CD4-positive, alpha-beta T cell treated with Interleukin-17A for 1 hour (primary cell): ENCODE measurements around the gene PDE2A.
A peak's percentile ranks its signal among the peaks of the same experiment; 100 is the strongest.

Source experiments
- DNase-seq: peaks from one replicate; pipeline ENCODE4 v3.0.0-alpha.2; 2020

Gene PDE2A

DNA sequence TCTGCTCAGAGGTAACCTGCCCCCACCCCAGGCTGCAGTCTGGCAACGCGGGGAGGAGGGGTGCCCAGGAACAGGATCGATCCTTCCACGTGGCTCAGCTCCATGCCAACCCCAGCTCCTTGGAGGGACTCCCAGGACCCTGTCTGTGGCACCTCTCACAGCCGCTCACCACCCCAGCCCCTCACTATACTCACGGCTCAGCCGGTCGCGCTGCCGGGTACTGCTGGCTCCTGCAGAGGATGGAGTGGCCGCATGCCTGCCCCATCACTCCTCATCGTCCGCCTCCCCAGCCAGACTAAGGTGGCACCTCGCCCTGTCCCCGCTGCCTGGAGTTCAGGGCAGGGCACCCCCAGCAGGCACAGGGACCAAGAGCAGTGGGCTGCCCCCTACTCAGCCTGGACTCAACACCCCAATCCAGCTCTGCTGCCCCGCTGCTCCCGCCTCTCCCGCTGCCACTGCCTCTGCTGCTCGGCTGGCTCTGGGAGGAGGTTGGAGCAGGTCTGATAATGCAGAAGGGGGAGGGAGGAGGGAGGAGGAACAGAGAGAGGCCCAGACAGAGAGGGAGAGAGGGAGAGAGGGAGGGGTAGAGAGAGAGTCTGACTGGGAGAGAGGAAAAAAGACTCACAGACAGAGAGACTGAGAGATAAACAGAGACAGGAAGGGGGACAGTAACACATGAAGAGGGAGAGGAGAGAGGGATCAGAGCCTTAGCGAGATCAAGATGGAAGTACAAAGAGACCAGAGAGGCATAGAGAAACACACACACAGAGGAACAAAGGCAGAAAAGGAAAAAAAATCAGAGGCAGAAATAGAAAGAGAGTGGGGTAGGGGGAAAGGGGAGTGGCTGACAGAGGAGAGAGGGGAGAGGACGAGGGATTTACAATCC lies at the start of gene PDE2A:
Gene PDE2A, minus strand, starts transcription at position 480 of the 886 bp plus-strand sequence. Its CDS starts 215 bp downstream, at position 265.
- no peak for DNase-seq

DNA sequence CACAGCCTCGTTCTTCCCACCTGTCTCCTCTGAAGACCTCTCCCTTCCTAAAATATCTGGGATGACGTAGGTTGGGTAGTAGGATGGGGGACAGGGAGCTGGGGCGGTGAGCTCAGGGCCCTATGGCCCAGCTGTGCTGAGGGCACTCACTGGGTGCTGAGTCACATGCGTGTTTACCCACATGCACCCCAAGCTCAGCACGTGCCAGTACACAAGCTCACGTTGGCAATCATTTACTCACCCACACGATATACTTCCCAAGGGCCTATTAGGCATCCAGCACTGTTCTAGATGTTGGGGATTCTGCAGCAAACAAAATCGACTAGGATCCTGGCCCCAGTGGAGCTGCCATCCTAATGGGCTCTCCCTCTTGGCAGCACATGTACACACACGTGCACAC lies 49.3 kb upstream of the PDE2A start:
- no peak for DNase-seq

DNA sequence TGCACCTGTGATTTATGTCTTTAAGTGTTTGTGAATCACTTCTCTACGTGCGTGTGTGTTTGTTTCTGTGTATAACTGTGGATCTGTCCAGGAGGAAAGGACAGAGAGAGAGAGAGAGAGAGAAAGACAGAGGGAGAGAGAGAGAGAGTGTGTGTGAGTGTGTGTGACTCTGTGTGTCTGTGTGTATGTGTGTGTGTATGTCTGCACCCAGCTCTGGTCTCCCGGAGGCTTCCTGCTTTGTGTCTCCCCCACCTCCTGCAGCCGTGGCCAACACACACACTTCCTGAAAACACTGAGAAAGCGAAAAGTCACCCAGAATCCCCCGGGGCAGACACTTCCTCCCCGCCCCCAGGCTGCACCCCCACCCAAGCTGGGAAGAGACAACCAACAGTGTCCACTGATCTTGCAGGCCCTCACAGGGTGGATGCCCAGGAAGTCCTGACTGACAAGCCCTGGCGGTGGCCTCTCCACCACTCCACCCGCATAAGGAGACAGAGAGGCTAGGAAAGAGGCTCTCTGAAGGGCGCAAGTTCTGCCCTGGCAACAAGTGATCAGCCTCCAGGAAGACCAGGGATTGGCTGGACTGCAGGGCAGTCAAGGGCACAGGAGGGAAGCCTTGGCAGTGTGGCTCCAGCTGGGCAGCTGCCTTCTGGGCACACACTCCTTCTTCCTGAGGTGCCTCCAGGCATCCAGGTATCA lies 48.0 kb upstream of the PDE2A start:
- DNase-seq, result peak; percentile 91

DNA sequence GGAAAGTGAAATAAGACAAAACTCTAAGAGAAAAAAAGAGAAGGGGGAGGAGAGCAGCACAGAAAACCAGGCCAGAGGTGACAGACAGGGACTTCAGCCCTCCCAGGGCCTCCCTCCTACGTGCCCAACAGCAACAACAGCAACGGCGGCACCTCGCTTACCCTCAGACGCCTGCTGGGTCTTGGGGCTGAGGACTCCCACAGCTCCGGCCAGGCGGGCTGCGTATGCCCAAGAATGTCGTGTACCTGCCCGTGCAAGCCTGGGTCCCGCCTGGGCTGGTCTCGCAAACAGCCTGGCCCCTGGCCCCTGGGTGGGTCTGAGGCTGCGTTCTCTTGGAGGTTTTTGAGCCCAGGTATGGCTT lies 47.4 kb upstream of the PDE2A start:
- peak; percentile 51 for DNase-seq

DNA sequence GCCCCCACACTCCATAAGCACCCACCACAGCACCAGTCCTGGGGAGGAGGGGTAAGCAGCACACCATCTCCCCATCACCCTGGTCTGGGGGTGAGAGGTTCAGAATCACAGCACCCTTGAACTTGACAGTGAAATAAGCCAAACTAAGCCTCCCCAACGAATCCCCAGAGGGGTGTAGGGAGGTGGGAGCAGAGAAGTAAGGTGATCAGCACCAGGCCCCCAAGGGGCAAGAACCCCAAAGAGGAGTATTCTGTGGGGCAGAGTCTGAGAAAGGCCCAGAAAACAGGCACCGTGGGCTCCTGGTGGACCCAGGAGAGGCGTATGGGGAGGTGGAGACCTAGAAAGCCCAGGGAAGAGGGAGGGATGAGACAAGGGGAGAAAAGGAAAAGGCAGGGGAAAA lies 47.1 kb upstream of the PDE2A start:
- DNase-seq, result no peak

DNA sequence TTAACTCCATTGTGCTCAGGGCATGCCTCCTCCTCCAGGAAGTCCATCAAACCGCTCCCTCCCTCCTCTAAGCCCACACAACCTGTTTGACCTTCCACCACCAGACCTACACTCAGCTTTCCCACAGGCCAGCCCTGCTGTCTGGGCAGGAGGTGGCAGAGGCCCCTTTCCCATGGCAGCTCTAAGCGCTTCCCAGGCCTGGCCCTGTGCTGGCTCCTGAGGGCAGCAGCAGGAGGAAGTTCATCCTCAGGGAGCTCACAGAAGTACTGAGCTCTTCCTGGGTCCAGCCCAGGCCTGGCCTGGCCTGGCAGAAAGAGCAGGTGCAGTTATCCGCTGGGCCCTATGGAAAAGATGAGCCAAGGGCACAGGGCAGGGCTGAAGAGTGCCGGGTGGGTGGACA lies 46.6 kb upstream of the PDE2A start:
- no peak for DNase-seq

DNA sequence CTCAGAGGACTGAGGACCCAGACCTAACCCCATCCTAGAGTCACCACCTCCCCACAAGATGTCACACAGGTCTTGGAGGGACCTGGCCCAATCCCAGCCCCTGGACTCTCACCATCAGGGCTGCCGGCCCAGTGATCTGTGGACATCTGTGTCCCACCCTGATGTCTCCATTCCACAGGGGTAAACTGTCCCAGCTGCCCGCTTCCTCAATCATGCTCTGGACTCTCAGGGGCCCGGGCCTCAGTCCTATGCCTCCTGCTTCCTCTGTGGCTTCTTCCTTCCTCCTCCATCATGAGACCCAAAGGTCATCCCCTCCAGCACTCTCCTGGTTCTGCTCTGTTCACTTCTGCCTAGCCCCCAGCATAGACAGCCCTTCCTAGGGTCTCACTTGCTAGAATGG lies 45.8 kb upstream of the PDE2A start:
- DNase-seq, result no peak

DNA sequence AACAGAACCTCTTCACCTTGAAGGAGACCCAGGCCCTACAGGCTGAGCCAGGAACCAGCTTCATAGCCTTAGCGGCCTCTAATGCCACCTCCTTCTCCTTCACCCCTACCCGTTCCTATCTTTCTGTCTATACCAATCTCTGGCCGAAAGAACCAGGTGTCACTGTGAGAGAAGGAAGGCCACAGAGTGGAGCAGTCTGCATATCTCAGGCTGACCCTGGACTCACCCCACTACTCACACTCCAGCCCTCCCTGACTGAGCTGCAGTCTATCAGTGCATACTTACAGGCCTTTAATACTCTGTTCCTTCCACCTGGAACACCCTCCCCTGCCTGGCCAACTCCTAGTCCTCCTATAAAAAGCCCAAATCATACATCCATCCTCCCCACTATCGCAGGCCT lies 45.3 kb upstream of the PDE2A start:
- no peak for DNase-seq

DNA sequence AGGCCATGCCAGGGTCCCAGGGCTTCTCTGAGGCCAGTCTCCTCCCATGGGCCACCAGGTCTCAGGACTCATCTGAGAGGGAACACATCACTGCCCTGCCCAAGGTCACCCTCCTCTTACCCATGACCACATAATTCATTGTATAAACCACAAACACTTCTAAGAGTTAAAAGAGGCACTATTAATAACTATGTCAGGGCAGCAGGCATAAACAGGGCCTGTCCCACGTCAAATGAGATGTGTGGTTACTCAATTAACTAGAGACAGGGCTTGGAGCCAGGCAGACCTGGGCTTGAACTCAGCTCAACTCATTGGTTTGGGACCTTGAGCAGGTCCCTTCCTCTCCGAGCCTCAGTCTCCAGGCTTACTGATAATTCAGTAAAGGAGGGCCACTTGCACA lies 44.9 kb upstream of the PDE2A start:
- DNase-seq, result peak; percentile 26

DNA sequence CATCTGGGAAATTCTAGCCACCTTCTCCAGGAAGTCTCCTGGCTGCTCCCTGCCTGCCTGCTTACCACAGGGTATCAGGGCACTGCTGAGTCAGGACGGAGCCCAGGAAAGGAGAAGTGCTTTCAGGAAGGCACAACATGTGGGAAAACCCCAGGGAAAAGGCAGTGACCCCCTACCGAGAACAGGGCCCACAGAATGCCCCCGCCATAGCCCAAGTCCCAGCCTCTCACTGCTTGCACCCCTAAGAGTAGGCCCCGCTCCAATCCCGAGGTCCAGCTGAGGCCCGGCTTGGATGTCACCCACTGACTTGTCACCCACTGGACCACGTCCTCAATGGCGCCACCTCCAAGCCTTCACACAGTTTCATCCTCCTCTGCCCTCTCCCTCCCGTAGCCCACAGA lies 43.9 kb upstream of the PDE2A start:
- DNase-seq, result no peak

DNA sequence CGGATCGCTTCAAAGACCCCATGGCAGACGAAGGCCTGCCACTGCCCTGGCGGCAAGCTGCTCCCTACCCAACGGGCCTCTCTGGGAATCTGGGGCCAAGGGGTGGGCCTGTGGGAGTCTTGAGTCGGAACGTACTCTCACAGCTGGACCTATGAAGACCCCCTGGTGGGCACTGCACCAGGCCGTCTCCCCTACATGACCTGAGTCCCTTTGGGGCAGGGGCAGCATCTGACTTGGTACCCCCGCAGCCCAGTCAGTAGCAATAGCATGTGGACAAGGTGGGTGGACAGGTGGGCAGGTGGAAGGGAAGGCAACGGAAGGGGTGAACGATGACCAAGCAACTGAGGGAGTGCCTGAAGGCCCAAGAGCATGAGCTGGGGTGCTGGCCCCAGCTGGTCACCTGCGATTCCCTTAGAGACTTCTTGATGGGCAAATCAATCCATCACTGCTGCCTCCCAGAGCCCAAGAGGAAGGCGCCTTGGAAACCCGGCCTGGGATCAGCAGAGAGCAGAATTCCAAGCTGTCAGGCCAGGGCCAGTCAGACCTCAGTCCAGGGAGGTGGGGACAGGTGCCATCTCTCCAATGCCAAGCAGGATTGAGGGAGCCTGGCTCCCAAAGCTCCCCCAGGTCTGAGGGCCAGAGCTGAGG lies 42.7 kb upstream of the PDE2A start:
- DNase-seq, result no peak

DNA sequence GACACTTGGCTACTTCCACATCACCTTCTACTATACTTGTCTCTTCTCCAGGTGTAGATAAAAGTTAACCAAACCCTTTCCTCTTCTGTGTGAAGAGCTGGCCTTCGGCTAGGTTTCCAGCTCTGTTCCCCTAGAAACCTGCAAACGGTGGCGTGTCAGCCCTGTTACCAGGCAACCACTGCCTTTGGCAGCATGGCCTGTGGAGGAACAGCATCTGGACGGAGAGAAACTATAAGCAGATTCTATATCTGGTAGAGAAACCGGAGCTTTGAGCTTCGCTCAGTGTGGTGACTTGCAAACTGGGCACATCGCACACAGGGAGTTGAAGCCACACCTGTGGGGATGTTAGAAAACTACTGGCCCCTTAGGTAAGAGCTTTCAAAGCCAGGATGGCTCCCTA lies 42.1 kb upstream of the PDE2A start:
- DNase-seq, result no peak

DNA sequence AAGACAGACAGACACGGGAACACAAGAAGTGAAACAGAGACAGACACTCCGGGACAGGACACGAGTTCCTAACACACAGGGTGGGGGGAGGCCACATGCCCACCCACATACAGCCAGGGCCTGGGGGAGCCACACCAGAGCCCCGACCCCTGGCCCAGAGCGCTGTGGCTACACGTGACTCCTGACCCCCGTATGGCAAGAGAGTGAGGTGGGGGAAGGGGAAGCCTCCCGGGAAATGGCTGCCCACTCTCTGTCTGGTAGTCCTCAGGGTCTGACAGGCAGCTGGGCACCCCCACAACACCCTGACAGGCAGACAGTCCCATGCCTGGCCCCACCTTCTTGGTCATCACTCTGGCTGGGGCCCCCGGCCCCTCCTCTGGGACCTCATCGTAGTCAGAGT lies 38.6 kb upstream of the PDE2A start:
- DNase-seq, result no peak

DNA sequence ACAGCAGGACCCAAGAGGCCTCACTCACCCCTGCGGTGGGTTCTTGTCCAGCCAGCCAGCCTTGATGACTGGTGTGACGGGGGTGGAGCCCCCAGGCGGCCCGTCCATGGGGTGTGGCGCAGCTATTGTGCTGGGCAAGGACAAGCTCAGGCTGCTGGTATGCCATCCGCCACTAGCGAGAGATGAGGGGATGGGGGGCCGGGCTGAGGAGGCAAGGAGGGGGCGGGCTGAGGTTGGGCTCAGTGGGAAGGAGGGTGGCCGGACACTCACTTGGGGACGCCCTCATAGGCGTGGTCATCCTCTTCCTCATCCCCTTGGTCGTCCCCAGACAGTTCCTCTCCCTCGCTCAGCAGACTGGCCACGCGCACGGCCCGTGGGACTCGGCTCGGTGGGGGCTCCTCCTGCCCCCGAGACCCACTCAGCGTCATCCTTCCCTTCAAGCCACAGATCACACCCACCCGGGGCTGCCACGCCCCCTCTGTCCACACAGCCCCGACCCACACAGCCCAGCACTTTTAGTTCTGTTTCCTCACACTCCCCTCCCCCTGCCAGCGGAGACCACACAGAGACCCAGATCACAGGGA lies 38.0 kb upstream of the PDE2A start:
- no peak for DNase-seq

DNA sequence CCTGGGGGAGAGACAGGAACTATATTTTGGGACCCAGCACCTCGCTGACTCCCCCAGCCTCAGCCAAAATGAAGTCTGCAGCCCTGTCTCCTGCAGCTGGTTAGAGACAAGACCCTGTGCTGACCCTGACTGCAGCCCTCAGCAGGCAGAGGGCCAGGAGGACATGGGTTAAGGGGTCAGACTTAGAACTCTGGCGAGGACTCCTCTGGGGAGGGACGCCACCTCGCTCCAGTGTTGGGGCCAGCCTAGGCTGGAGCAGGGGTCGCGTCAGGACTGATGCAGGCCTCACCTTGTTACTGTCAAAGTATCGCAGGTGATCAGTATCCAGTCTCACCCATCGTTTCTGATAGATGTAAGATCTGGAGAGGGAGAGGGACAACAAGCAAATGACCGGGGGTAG lies 36.9 kb upstream of the PDE2A start:
- no peak for DNase-seq

DNA sequence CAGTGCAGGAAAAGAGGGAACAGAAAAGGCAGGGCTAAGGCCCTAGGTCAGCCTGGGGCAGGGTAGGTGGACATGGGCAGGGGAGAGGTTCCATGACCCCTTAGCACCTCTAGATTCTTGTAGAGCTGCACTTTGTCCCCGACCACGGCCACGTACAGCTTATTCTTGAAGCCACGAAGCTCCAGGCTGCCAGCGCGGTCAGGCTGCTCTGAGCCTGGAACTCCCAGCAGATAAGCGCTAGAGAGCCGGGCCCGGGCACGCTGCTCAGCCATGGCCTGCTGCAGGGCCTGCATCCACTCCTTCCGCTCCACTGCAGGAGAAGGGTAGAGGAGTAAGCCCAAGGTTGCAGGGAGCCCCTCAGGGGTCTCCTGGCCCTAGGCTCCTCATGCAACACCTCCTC lies 36.1 kb upstream of the PDE2A start:
- DNase-seq, result no peak

DNA sequence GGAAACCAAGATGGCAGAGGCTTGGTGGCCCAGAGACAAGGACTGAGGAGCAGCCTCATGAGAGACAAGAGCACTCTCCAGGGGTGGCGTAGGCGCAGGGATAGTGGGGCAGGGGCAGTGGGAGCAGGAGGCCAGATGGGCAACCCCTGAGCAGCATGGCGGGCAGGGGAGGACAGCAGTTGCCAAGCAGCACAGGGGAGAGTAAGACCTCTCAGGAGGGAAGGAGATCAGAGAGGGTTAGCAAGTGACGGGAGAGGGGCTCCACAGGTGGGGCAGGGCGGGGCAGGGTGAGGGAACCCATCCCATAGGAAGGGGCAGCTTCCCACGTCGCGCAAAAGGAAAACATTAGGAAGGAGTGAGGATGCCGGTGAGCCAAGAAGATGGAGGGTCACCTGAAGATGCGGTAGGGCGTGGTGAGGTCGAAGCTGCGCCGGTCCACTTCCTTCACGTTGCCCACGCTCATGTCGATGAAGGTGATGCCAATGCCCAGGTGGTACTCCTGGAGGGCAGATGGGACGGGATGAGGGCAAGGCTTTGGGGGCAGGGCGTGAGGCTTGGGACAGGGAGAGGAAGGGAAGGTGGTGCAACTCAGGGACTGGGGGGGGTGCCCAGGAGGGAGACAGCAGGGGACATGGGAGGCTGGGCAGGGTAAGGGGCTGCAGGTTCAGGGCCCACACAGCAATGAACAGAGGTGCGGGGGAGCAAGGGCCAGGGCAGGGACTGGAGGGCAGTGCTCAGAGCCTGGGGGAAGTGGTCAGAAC lies 35.4 kb upstream of the PDE2A start:
- no peak for DNase-seq

DNA sequence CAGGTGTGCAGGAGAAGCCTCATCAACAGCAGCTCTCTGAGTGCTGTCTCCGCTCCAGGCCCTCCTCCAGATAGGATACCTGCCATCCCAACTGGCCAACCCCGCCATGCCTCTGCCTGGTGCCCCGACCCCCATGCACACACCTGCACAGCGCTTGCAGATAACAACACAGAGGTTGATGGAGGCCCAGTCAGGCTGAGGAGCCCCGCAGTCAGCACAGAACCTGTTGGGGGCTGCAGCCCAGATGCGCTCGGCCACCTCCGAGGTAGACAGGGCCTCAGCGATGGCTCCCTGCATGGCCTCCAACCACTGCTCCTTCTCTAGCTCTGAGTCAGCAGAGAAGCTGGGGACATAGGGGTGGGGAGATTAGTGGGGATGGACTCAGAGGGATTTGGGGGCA lies 32.8 kb upstream of the PDE2A start:
- DNase-seq, result no peak

DNA sequence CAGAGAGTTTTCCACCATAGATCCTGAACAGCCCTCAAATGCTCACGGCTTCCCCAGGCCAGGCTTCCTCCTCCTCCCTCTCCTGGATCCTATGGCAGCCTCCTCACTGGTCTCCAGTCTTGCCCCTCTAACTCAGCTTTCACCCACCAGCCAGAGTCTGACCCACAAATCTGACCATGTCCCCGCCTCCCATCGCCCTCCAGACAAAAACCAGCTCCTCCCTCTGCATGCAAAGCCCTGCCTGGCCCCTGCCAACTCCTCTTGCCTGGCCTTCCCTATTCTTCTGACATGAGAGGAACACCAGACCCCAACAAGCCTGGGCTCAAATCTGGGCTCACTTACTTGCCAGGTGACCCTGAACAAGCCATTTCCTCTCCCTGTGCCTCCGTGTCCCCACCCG lies 32.4 kb upstream of the PDE2A start:
- no peak for DNase-seq

DNA sequence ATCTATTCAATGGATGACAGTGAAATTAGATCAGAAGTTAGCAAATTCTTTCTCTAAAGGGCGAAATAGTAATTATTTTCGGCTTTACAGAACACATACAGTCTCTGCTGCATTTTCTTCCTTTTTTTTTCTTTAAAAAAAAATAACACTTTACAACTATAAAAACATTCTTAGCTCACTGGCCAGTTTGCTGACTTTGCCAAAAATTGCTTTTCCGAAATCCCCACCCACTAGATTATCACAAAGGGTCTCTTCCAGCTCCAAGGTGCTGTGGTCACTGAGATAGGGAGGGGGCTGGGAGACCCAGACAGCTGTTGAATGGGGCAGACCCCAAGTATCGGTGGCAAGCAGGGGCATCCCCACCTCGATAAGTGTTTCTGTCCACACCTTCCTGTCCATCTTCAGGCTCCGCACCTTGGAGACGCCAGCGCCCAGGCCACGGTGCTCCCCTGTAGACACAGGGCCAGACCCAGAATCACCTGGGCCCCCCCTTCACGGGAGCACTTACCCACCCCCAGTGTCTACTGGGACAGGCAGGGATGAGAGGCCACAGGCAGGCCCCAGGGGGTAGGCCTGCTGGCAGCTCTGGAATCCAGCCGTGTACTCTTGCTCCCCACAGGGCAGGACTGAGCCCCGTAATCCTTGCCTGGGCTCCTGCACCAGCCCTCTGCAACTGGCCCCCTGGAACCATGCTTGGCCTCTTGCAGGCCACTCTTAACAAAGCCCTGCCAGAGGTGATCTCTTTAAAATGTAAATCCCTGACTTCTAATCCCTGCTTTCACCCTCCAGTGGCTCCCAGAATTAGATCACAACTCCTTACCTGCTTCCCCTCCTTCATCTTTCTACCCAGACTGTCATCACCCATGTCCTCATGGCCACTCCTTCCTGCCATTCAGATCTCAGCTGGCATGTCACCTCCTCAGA lies 31.5 kb upstream of the PDE2A start:
- no peak for DNase-seq

DNA sequence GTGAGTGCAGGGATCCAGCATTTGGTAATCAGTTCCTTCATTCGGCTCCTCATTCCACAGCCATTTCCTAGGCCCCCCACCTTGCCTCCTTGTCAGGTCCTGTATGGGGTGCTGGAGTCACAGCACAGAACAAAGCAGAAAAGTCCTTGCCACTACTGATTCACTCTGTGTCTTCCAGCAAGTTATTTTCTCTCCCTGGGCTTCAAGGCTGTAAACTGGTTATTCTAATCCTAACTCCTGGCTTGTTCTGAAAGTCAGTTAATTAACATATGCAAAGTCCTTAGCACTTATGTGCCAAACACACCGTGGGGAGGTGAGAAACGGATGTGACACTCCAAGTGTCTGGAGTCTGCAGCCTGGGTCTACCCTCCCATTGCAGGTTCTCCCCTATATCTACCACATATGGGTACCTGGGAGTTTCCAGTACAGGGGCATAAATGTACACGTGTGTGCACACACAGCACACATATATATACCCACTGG lies 30.6 kb upstream of the PDE2A start:
- DNase-seq, result no peak
